ENCODE results near the gene SMAD1.

The SMAD1 gene

GRCh38 chr4:145490361-145490760 is 8.7 kb downstream of the SMAD1 start:
- no peak for DNase-seq

DNA sequence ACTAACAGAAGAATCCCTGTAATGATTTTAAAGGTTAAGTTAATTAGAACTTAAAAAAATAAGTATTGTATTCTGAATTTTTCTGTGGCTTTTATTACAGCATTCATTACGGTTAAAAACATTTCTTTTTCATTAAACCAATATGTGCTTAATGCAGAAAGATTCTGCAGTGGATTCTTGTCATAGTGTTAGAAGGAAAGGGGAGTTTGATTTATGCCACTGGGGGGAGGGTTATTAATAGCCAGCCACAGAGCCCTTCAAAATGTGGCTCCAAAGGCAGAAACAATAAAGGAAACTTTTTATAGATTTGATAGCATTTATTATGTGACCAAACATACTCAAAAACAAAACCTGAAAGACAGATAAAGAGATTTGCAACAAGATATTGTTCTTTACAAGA is 9.1 kb downstream of the SMAD1 start:
- DNase-seq = no peak

GRCh38 chr4:145492376-145492775 is 10.7 kb downstream of the SMAD1 start:
- DNase-seq = no peak

- no peak for DNase-seq
These were observed 11.5 kb downstream of the SMAD1 start for GRCh38 chr4:145493166-145493565.

DNA sequence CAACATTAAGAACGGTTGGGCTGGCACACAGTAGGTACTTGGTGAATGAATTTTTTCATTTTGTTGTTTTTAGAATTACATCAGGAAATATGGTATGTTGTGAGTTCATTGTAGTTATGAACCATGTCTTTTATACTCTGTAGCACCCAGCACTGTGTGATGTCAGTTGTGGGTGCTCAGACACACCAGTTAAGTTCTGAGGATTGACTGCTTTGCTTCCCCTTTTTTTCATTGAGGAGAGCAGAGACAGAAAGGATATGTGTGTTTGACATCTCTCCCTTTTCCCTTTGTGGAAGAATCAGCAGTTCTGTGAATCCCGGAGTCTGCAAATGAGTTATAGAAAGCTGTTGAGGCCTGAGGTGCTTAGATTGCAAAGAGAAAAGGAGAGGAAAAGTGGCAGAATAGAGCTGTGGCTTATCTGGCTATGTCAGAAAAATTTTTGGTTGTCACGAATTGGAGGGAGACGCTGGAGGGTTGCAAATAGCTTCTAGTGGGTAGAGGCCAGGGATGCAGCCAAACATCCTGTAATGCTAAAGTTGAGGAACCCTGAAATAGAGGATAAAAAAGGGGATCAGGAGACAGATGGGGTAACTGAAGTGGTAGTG is 13.1 kb downstream of the SMAD1 start:
- no peak for DNase-seq

DNA sequence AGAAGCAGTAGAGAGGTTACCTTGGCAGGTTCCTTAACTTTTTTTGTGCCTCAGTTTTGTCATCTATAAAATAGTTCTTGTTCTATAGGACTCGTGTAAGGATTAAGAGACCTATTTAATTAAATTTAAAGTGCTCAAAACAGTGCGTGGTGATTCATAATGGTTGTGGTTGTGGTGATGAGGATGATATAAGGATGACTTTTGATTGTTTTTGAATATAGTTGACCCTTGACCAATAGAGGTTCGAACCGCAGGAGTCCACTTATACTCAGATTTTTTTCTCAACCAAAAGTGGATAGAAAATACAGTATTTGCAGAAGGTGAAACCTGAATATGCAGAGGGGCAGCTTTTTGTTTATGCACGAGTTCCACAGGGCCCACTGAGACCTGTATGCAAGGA is 14.6 kb downstream of the SMAD1 start:
- no peak for DNase-seq

- DNase-seq = no peak
These were observed 15.8 kb downstream of the SMAD1 start for GRCh38 chr4:145497199-145498149.

DNA sequence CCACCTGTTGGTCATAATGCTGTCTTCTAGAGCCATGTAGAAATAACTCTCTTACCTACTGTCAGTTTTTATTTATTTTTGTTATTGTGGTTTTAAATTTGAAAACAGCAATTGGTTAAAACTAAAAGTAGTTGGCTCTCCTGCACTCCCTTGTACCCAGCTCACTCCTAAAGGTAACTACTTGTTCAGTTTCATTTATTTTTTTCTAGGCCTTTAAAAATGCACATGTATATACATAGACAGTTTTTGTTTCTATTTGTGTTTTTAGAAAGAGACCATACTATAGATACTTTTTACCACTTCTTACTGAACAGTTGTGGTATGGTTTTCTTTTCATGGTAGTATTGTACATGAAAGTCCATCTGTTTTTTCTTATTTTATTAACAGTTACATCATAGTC is 16.8 kb downstream of the SMAD1 start:
- DNase-seq = no peak

DNA sequence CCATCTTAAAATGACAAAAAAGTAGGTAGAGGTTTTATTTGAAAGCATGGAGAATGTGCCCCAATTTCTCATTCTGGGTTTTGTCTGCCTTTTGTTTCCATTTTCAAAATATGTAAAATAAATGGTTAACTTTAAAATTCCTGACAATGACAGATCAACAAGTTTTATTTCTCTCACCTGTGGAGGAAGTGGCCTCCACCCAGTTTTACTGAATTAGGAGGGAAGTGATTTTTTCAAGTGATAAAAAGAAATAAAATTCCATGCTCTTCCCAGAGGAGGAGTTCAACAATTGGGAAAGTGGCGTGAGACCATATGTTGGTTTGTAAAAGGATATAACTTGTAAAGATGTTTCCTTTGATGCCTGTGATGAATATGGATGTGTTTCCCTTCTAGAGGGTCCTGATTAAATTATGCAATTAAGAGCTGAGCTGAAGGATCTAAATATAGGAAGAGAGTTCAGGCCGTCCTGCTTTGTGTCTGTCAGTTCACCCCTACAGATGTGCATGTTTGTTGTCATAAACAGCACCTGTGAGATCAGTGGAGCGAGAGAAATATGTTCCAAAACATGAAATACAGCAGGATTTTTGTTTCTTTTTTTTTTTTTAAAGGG is 19.5 kb downstream of the SMAD1 start:
- DNase-seq = peak; percentile 5

- DNase-seq = no peak
These were observed 21.2 kb downstream of the SMAD1 start for GRCh38 chr4:145502809-145503208.

DNA sequence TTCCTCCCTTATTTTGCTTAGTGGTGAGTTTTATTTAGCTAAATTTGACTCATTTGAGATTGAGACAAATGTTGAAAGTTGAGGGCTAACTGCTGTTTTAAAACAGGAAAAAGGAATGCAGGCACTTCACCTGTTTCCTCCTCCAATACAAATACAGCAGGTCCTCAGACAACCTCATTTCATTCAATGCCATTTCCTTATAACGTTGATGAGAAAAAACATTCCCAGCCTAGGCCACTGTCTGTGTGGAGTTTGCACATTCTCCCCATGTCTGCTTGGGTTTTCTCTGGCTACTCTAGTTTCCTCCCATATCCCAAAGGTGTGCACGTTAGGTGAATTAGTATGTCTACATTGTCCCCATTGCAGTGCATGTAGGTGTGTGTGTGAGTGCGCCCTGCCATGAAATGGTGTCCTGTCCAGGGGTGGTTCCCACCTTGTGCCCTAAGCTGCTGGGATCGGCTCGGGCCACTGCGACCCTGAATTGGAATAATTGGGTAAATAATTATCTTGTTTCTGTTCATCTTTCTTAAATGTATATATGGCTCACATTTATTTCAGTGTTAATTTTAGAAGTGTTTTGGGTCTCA is 21.9 kb downstream of the SMAD1 start:
- no peak for DNase-seq

DNA sequence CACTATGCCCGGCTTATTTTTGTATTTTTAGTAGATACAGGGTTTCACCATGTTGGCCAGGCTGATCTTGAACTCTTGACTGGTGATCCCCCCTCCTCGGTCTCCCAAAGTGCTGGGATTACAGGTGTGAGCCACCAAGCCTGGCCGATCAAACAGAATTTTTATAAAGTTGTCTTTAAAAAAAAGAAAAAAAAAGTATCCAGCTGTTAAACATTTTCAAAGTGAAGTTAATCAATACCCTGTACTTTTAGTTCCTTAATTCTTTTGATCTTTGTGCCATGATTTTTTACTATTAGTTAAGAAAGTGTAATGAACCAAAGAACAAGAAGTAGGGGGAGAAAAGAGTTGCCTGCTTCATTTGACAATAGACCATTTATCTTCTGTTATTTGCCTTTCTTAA is 24.3 kb downstream of the SMAD1 start:
- DNase-seq = no peak

DNA sequence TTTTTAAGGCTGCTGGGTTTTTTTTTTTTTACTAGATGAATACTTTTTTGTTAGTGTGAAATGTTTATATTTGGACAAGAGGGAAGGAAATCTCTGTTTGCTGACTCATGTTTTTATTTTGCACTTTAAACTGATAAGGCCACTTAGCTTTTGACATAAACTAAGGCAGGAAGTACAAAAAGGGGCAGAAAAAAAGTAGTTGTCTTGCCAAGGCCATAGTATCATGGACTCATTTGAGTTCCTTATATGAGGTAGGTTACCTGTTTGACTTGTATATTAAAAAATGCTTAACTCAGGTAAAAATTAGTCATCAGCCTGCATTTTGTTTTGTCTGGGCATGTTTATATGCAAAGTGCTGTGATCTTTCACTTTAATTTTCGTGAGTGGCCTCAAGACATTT is 26.0 kb downstream of the SMAD1 start:
- no peak for DNase-seq

GRCh38 chr4:145511913-145512522 is 30.4 kb downstream of the SMAD1 start:
- DNase-seq = no peak

DNA sequence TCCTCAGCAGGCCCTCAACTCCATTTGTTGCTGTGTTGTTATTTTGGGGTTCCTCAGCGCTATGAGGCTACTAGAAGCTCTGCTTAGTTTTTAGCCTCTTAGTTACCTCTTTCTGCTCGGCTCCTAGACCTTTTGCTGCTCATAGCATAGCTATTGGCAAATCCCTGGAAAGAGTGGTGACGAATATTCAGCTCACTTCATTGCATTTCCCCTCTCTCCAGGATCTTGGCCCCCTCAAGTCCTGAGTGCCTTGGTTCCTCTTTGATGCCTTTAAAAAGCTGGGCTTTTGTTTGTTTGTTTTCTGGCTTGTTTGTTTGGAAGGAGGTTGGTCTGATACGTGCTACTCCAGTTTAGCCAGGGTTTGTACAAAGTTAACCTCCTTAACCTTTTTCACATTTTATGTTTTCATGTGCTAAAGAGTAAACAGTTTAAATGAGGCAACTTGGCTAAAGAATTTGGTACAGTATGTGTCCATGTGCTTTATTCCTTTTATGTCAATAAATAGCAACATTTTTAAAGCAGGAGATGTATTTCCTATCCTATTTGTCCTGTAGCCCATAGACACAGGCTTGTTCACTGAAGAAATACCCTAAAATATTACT is 31.5 kb downstream of the SMAD1 start:
- DNase-seq = no peak

DNA sequence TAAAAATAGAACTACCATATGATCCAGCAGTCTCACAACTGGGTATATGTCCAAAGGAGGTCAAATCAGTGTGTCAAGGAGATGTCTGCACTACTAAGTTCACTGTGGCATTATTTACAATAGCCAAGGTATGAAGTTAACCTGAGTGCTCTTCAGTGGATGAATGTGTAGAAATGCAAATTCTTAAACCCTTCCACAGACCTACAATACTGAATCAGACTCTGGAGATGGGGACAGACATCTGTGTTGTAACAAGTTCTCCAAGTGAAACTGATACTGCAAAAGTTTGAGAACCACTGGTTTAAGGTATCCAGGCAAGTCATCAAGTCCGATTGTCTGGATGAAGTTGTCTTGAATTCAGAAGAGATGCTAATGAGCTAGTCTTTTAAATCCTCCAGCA is 38.5 kb downstream of the SMAD1 start:
- DNase-seq = no peak

GRCh38 chr4:145521282-145521681 is 39.6 kb downstream of the SMAD1 start:
- no peak for DNase-seq

DNA sequence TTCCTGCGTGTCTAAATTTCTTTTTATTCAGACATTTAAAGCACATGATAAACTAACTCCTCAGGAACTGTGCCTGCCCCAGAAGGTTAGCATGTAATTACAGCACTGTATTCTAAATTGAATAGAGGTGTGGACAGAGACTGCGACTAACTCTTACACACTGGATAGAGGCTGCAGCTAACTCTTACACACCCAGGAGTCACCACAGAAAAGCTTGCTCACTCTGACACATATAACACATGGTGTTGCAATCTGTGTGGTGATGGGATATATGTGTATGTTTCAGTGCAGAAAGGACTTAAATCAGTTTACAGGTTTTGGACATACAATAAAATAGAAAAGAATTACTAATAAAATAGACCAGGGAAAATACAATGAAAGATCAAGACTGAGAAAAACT is 41.5 kb downstream of the SMAD1 start:
- DNase-seq = no peak

DNA sequence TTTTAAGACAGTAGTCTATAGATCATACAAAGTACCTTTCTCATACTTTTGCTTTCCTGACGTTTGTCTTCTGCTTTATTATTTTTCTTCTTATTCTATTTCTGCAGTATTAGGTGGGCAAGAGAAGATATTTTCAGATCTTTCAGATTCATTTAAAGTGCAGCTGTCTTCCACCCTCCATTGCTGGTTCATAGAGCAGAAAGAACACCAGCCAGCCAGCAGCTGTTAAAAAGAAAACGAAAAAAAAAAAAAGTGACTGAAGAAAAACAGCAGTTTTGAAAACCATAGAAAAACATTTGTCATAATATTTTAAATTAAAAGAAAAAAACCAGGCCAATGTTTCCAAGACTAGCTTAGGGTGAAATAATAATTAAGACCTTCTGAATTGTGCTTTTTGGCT is 42.9 kb downstream of the SMAD1 start:
- DNase-seq = no peak

GRCh38 chr4:145525291-145525740 is 43.7 kb downstream of the SMAD1 start:
- DNase-seq = no peak

DNA sequence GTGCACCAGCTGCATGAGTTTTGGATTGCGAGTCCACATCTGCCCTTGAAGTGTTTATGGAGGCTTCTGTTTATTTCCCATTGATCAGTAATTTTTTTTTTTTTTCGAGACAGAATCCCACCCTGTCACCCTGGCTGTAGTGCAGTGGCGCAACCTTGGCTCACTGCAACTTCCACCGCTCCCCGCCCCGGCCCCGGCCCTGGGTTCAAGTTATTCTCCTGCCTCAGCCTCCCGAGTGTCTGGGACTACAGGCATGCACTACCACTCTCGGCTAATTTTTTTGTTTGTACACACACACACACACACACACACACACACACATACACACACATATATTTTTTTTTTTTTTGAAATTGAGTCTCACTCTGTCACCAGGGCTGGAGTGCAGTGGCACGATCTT is 46.1 kb downstream of the SMAD1 start:
- DNase-seq = no peak

DNA sequence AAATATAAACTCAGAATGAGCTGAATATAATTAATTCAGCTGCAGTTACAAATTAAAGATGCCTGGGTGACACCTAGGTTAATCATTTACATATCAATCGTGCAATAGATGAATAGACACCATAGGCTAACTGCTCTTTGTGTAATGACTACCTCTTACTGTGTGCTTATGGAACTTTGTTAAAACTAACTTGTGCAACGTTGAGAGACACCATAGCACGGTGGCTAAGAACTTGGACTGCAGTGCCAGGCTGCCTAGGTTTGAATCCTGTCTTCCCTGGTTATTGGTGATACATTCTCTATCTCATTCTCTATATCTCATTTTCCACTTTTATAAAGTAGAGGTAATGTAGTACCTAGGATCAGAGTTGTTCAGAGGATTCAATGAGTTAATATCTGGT is 46.9 kb downstream of the SMAD1 start:
- no peak for DNase-seq

GRCh38 chr4:145530189-145530588 is 48.5 kb downstream of the SMAD1 start:
- DNase-seq = no peak
